Prostate gland (tissue), 2 donors: ENCODE data around the gene STX11.

Experiments used
- POLR2A ChIP-seq: fragments of 450-650 bp; IDR thresholded peaks from one replicate; pipeline ENCODE4 v1.6.1; 2016; ENCODE audit warnings: antibody characterized with exemption, mild to moderate bottlenecking
- TF ChIP-seq, protein P1 (sequence below), 4 experiments: fragments of 200-600 bp in 2 of 4; fragments of 450-650 bp in 2 of 4; sonication (generic) in 2 of 4; IDR thresholded peaks; 1 replicate in 3 of 4; 2 replicates in 1 of 4; pipeline ENCODE4 v1.5.1; 2016 to 2019; ENCODE audit warnings: antibody characterized with exemption in 4 of 4, mild to moderate bottlenecking in 2 of 4, moderate library complexity in 2 of 4

DNA sequence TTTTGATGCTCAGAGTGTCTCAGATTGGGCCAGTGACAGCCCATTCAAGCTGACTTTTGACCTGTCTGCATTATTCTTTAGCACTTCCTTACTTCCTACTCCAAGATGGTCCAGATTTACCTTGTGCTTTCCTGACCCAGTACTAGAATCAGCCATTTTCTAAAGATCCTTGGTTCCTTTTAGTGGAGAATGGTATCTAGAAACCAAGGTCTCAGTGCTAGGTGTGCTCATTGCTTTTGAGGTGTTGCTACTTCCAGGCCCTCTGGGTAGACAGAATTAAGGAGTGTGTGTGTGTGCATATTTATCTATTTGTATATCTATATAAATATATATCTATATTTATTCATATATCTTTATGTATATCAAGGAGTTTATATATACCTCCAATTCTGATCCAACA is 67.5 kb downstream of the STX11 start:
- TF ChIP-seq, protein P1, sequence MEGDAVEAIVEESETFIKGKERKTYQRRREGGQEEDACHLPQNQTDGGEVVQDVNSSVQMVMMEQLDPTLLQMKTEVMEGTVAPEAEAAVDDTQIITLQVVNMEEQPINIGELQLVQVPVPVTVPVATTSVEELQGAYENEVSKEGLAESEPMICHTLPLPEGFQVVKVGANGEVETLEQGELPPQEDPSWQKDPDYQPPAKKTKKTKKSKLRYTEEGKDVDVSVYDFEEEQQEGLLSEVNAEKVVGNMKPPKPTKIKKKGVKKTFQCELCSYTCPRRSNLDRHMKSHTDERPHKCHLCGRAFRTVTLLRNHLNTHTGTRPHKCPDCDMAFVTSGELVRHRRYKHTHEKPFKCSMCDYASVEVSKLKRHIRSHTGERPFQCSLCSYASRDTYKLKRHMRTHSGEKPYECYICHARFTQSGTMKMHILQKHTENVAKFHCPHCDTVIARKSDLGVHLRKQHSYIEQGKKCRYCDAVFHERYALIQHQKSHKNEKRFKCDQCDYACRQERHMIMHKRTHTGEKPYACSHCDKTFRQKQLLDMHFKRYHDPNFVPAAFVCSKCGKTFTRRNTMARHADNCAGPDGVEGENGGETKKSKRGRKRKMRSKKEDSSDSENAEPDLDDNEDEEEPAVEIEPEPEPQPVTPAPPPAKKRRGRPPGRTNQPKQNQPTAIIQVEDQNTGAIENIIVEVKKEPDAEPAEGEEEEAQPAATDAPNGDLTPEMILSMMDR (IDR thresholded peaks at IDR 0.05), result no peak
- no peak for TF ChIP-seq POLR2A
